GM18868 (cell line): ENCODE measurements around the gene CTRL.
"Not testable (repeated sequence)": the region's sequence is repeated elsewhere in the genome, so short reads cannot be mapped to it uniquely, and the experiment has no call there.

Experiments used
- ATAC-seq: cut with Tn5 transposase; IDR thresholded peaks from one replicate; pipeline ENCODE4 v1.9.1; 2021; ENCODE audit warnings: mild to moderate bottlenecking, moderate library complexity; ENCODE audit not compliant: unreplicated experiment

The CTRL gene

GRCh38 chr16:67926181-67926750 is 5.4 kb downstream of the CTRL start:
- no peak for ATAC-seq

- no peak for ATAC-seq
Observed at GRCh38 chr16:67924140-67924906, 7.3 kb downstream of the CTRL start.

- no peak for ATAC-seq
Observed at GRCh38 chr16:67923414-67924116, 8.1 kb downstream of the CTRL start.

- no peak for ATAC-seq
Observed at GRCh38 chr16:67922740-67923139, 8.9 kb downstream of the CTRL start.

GRCh38 chr16:67922221-67922620 is 9.4 kb downstream of the CTRL start:
- ATAC-seq = no peak

GRCh38 chr16:67919622-67920221 is 11.9 kb downstream of the CTRL start:
- ATAC-seq = no peak

GRCh38 chr16:67917852-67918236 is 13.8 kb downstream of the CTRL start:
- no peak for ATAC-seq

- no peak for ATAC-seq
Observed at GRCh38 chr16:67917140-67917851, 14.4 kb downstream of the CTRL start.

- no peak for ATAC-seq
Observed at GRCh38 chr16:67915831-67916723, 15.6 kb downstream of the CTRL start.

GRCh38 chr16:67915496-67915769 is 16.2 kb downstream of the CTRL start:
- ATAC-seq = not testable (repeated sequence)

GRCh38 chr16:67914758-67915495 is 16.7 kb downstream of the CTRL start:
- no peak for ATAC-seq

- ATAC-seq = no peak
Observed at GRCh38 chr16:67910158-67910557, 21.5 kb downstream of the CTRL start.

GRCh38 chr16:67909056-67909742 is 22.5 kb downstream of the CTRL start:
- no peak for ATAC-seq

GRCh38 chr16:67907397-67908180 is 24.1 kb downstream of the CTRL start:
- no peak for ATAC-seq

- no peak for ATAC-seq
Observed at GRCh38 chr16:67902831-67903230, 28.8 kb downstream of the CTRL start.

GRCh38 chr16:67901734-67902133 is 29.9 kb downstream of the CTRL start:
- no peak for ATAC-seq

- no peak for ATAC-seq
Observed at GRCh38 chr16:67897231-67897630, 34.4 kb downstream of the CTRL start.

- no peak for ATAC-seq
Observed at GRCh38 chr16:67893743-67894399, 37.8 kb downstream of the CTRL start.
